HepG2 (cell line): Measurements from ENCODE around the gene CXorf38.

Experiments used
- CTCF ChIP-seq: sonication (generic); formaldehyde crosslinking; IDR thresholded peaks from 2 replicates; pipeline ENCODE4 v1.5.0; 2020; ENCODE audit warnings: mild to moderate bottlenecking, missing genetic modification reagents, moderate library complexity
- FOXP4 ChIP-seq: sonication (generic); formaldehyde crosslinking; IDR thresholded peaks from 2 replicates; pipeline ENCODE4 v1.4.0; 2020; ENCODE audit warnings: missing genetic modification reagents
- ZNF121 ChIP-seq: sonication (generic); formaldehyde crosslinking; IDR thresholded peaks from 2 replicates; pipeline ENCODE4 v1.5.0; 2020; ENCODE audit warnings: mild to moderate bottlenecking, missing genetic modification reagents
- ZNF7 ChIP-seq: IDR thresholded peaks from 2 replicates; pipeline ENCODE4 v1.6.1; 2016; ENCODE audit warnings: missing biosample characterization, missing genetic modification reagents

- no peak for TF ChIP-seq ZNF121 (CRISPR knock-in tag)
- TF ChIP-seq CTCF (CRISPR knock-in tag): no peak
- TF ChIP-seq FOXP4 (CRISPR knock-in tag): no peak; the same call in 1 of the 2 replicates
- TF ChIP-seq ZNF7 (CRISPR knock-in tag): no peak
These were observed 69.2 kb downstream of the CXorf38 start for GRCh38 chrX:40578039-40578695.
